Measurements from ENCODE around the gene WFS1. TPM values are rescaled to one million over a fixed set of nuclear protein-coding genes. Genes with fewer than 3 reads are reported as not detected.

The WFS1 gene
- total RNA-seq, 2 experiments from 2014 or later = 1.3 to 1.7 TPM

DNA sequence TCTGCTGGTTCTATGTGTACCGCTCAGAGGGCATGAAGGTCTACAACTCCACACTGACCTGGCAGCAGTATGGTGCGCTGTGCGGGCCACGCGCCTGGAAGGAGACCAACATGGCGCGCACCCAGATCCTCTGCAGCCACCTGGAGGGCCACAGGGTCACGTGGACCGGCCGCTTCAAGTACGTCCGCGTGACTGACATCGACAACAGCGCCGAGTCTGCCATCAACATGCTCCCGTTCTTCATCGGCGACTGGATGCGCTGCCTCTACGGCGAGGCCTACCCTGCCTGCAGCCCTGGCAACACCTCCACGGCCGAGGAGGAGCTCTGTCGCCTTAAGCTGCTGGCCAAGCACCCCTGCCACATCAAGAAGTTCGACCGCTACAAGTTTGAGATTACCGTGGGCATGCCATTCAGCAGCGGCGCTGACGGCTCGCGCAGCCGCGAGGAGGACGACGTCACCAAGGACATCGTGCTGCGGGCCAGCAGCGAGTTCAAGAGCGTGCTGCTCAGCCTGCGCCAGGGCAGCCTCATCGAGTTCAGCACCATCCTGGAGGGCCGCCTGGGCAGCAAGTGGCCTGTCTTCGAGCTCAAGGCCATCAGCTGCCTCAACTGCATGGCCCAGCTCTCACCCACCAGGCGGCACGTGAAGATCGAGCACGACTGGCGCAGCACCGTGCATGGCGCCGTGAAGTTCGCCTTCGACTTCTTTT lies 32.2 kb downstream of the WFS1 start:
- intact Hi-C loops (cut with DNase I, micrococcal nuclease) = no loop called here
- POLR2A ChIA-PET = no interaction called here
- CTCF ChIA-PET = no interaction called here
- Mint-ChIP-seq H3K27ac (no peak overlapping the region), H3K4me3 (no peak overlapping the region), H3K9me3 (no peaks in the 10 kb centered on the region), H3K4me1 (ENCODE audit: low read depth) (no peaks in the 10 kb centered on the region), H3K27me3 (peaks cover 12% of the 10 kb centered on the region), H3K36me3 (ENCODE audit: low read depth) (peaks cover 12% of the 10 kb centered on the region)
- TF ChIP-seq, protein P1, sequence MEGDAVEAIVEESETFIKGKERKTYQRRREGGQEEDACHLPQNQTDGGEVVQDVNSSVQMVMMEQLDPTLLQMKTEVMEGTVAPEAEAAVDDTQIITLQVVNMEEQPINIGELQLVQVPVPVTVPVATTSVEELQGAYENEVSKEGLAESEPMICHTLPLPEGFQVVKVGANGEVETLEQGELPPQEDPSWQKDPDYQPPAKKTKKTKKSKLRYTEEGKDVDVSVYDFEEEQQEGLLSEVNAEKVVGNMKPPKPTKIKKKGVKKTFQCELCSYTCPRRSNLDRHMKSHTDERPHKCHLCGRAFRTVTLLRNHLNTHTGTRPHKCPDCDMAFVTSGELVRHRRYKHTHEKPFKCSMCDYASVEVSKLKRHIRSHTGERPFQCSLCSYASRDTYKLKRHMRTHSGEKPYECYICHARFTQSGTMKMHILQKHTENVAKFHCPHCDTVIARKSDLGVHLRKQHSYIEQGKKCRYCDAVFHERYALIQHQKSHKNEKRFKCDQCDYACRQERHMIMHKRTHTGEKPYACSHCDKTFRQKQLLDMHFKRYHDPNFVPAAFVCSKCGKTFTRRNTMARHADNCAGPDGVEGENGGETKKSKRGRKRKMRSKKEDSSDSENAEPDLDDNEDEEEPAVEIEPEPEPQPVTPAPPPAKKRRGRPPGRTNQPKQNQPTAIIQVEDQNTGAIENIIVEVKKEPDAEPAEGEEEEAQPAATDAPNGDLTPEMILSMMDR (IDR thresholded peaks at IDR 0.05) = no peak
- no peak for DNase-seq
- Histone ChIP-seq H3K4me3 (ENCODE audit: low read length) (no peak overlapping the region), H3K27me3 (ENCODE audit: control insufficient read depth in 1 of 2, insufficient read depth in 2 of 2, low read length in 2 of 2) (peaks cover 0 to 4% of the 10 kb centered on the region in 2 experiments), H3K4me1 (ENCODE audit: insufficient read depth, low read length) (no peaks in the 10 kb centered on the region), H3K9me3 (ENCODE audit: control insufficient read depth in 1 of 2, insufficient read depth in 1 of 2, low read length in 2 of 2) (peaks cover 0 to 5% of the 10 kb centered on the region in 2 experiments), H3K36me3 (ENCODE audit: insufficient read depth, low read length) (peaks cover 5% of the 10 kb centered on the region), H3K27ac (ENCODE audit: low read depth in 1 of 2, low read length in 2 of 2) (no peak overlapping the region)
- ATAC-seq (ENCODE audit: poor library complexity) = no peak

DNA sequence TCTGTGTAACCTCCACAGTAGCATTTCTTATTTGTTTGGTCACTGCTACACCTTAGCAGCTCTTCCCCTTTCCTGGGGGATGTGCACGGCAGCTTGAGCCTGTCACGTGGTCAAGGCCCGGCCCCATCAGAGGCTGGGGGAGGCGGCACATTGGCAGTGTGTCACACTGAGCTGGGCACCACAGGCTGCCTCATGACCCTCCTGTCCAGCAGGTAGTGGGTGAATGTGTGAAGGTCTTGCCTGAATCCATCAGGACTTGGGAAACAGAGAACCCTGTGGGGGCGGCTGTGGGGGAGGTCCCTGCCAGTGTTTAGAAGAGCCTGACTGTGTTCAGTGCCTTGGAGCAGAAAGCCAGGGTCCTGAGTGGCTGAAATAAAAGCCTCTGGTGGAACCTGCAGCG lies 33.2 kb downstream of the WFS1 start:
- H3K4me3 Mint-ChIP-seq = no peak overlapping the region
- Histone ChIP-seq H3K9me3 (ENCODE audit: control insufficient read depth in 1 of 2, insufficient read depth in 1 of 2, low read length in 2 of 2) (peaks cover 0 to 5% of the 10 kb centered on the region in 2 experiments), H3K27me3 (ENCODE audit: control insufficient read depth in 1 of 2, insufficient read depth in 2 of 2, low read length in 2 of 2) (peaks cover 4 to 11% of the 10 kb centered on the region in 2 experiments), H3K27ac (ENCODE audit: low read depth in 1 of 2, low read length in 2 of 2) (no peak overlapping the region), H3K4me1 (ENCODE audit: insufficient read depth, low read length) (no peaks in the 10 kb centered on the region), H3K36me3 (ENCODE audit: insufficient read depth, low read length) (peaks cover 5% of the 10 kb centered on the region), H3K4me3 (ENCODE audit: low read length) (no peak overlapping the region)
- H3K27ac Mint-ChIP-seq = no peak overlapping the region
- ATAC-seq (ENCODE audit: poor library complexity) = no peak
- peaks cover 12% of the 10 kb centered on the region for H3K36me3 Mint-ChIP-seq (ENCODE audit: low read depth)
- H3K9me3 Mint-ChIP-seq = no peaks in the 10 kb centered on the region
- POLR2A ChIA-PET = no interaction called here
- intact Hi-C loops (cut with DNase I, micrococcal nuclease) = no loop called here
- H3K27me3 Mint-ChIP-seq = peaks cover 14% of the 10 kb centered on the region
- no peaks in the 10 kb centered on the region for H3K4me1 Mint-ChIP-seq (ENCODE audit: low read depth)
- no peak for DNase-seq
- CTCF ChIA-PET = no interaction called here
- TF ChIP-seq, protein P1 (IDR thresholded peaks at IDR 0.05) = no peak

DNA sequence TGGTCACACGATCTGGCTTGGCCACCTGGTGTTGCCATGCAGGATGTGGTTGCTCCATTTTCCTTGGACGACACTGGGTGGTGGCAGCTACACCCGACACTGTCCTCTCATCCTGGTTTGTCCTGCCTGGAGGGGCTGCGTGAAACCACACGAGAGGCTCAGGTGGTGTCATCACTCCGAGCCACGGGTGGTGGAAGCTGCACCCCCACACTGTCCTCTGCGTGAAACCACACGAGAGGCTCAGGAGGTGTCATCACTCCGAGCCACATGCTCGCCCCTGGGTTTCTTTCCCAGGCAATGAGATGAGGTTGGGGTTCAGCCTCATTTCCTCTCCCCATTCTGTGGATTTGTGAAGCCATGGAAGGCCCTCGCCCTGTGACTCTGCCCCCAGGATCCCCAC lies 34.3 kb downstream of the WFS1 start:
- CTCF ChIA-PET = no interaction called here
- H3K27ac Mint-ChIP-seq = no peak overlapping the region

More for the DNA sequence above, 34.3 kb downstream of the WFS1 start:
- no peaks in the 10 kb centered on the region for H3K4me1 Mint-ChIP-seq (ENCODE audit: low read depth)
- POLR2A ChIA-PET = no interaction called here
- Histone ChIP-seq H3K9me3 (ENCODE audit: control insufficient read depth in 1 of 2, insufficient read depth in 1 of 2, low read length in 2 of 2) (peaks cover 0 to 5% of the 10 kb centered on the region in 2 experiments), H3K4me3 (ENCODE audit: low read length) (no peak overlapping the region), H3K36me3 (ENCODE audit: insufficient read depth, low read length) (peaks cover 5% of the 10 kb centered on the region), H3K27me3 (ENCODE audit: control insufficient read depth in 1 of 2, insufficient read depth in 2 of 2, low read length in 2 of 2) (peaks cover 11 to 12% of the 10 kb centered on the region in 2 experiments), H3K4me1 (ENCODE audit: insufficient read depth, low read length) (no peaks in the 10 kb centered on the region), H3K27ac (ENCODE audit: low read depth in 1 of 2, low read length in 2 of 2) (no peak overlapping the region)
- H3K27me3 Mint-ChIP-seq = peaks cover 23% of the 10 kb centered on the region
- ATAC-seq (ENCODE audit: poor library complexity) = no peak
- no peak for DNase-seq
- H3K9me3 Mint-ChIP-seq = no peaks in the 10 kb centered on the region
- TF ChIP-seq, protein P1 (IDR thresholded peaks at IDR 0.05) = no peak
- H3K36me3 Mint-ChIP-seq (ENCODE audit: low read depth) = peaks cover 12% of the 10 kb centered on the region
- intact Hi-C loops (cut with DNase I, micrococcal nuclease) = no loop called here
- no peak overlapping the region for H3K4me3 Mint-ChIP-seq
